GM12878 (cell line): ENCODE data around the gene SAP25. TPM values are rescaled to one million over a fixed set of nuclear protein-coding genes. Genes with fewer than 3 reads are reported as not detected.

Experiments
- CBFB ChIP-seq: IDR thresholded peaks from 2 replicates; pipeline ENCODE4 v1.6.1; 2016; ENCODE audit warnings: antibody characterized with exemption, low read depth
- CBX3 ChIP-seq: fragments of 200-600 bp; sonication (generic); IDR thresholded peaks from 2 replicates; pipeline ENCODE4 v1.6.1; 2016; ENCODE audit warnings: low read depth, borderline replicate concordance
- CREM ChIP-seq: IDR thresholded peaks from 2 replicates; pipeline ENCODE4 v1.6.1; 2014; ENCODE audit warnings: antibody characterized with exemption, low read depth
- EED ChIP-seq: sonication (generic); IDR thresholded peaks from 2 replicates; pipeline ENCODE4 v1.6.1; 2016; ENCODE audit warnings: antibody characterized with exemption, low read depth
- EZH2 ChIP-seq: IDR thresholded peaks from 2 replicates; pipeline ENCODE4 v1.6.1; 2012; ENCODE audit warnings: low read depth, mild to moderate bottlenecking, control low read depth, inconsistent platforms, low read length, borderline replicate concordance; ENCODE audit not compliant: control insufficient read depth
- KAT2A ChIP-seq: conservative IDR thresholded peaks from 2 replicates; pipeline ENCODE4 v1.6.1; 2011; ENCODE audit warnings: low read depth, low read length; ENCODE audit not compliant: control insufficient read depth
- MLLT1 ChIP-seq: fragments of 450-650 bp; IDR thresholded peaks from 2 replicates; pipeline ENCODE4 v1.6.1; 2016; ENCODE audit warnings: mild to moderate bottlenecking
- NFYA ChIP-seq: IDR thresholded peaks from 2 replicates; pipeline ENCODE4 v1.6.1; 2011; ENCODE audit warnings: low read depth, mild to moderate bottlenecking, low read length, improper control_type of control experiment, borderline replicate concordance
- NR2F1 ChIP-seq: fragments of 450-650 bp; conservative IDR thresholded peaks from 2 replicates; pipeline ENCODE4 v1.6.1; 2017; ENCODE audit warnings: mild to moderate bottlenecking
- POU2F2 ChIP-seq: IDR thresholded peaks from 3 replicates; pipeline ENCODE4 v1.6.1; 2011; ENCODE audit warnings: low read depth, mild to moderate bottlenecking, low read length, borderline replicate concordance
- SMAD5 ChIP-seq: IDR thresholded peaks from 2 replicates; pipeline ENCODE4 v1.6.1; 2016; ENCODE audit warnings: antibody characterized with exemption, low read depth
- STAT1 ChIP-seq: fragments of 450-650 bp; conservative IDR thresholded peaks from 2 replicates; pipeline ENCODE4 v1.6.1; 2014; ENCODE audit warnings: antibody characterized with exemption, mild to moderate bottlenecking
- SUPT20H ChIP-seq: IDR thresholded peaks from 2 replicates; pipeline ENCODE4 v1.6.1; 2011; ENCODE audit warnings: low read depth, mild to moderate bottlenecking, low read length, moderate library complexity, borderline replicate concordance; ENCODE audit not compliant: control insufficient read depth
- TBL1XR1 ChIP-seq: IDR thresholded peaks from 2 replicates; pipeline ENCODE4 v1.6.1; 2012; ENCODE audit warnings: low read depth, low read length, improper control_type of control experiment
- YBX1 ChIP-seq: fragments of 450-650 bp; IDR thresholded peaks from 2 replicates; pipeline ENCODE4 v1.6.1; 2016; ENCODE audit warnings: antibody characterized with exemption
- ZBTB11 ChIP-seq: fragments of 450-650 bp; formaldehyde crosslinking; IDR thresholded peaks from 2 replicates; pipeline ENCODE4 v1.5.0; 2022; ENCODE audit warnings: mild to moderate bottlenecking, missing genetic modification characterization
- ZNF207 ChIP-seq: fragments of 450-650 bp; IDR thresholded peaks from 2 replicates; pipeline ENCODE4 v1.6.1; 2014; ENCODE audit warnings: antibody characterized with exemption, mild to moderate bottlenecking, borderline replicate concordance
- ZNF687 ChIP-seq: fragments of 450-650 bp; IDR thresholded peaks from 2 replicates; pipeline ENCODE4 v1.6.1; 2017; ENCODE audit warnings: mild to moderate bottlenecking, moderate library complexity
- polyA plus RNA-seq, 11 experiments: library from polyadenylated mRNA; depleted of rRNA in 4 of 11; unstranded in 6 of 11; stranded (reverse) in 5 of 11; fragments of >200 nt; fragmentation: Nextera tagmentation in 4 of 11; fragmentation: Illumina TruSeq in 1 of 11; extraction: Ambion mirVana in 4 of 11; extraction: Trizol in 1 of 11; gene quantifications; 1 replicate in 1 of 11; 2 replicates in 10 of 11; pipeline versions ENCODE4 v1.2.1 to v1.2.3, GENCODE V29; 2011 to 2016; ENCODE audit warnings: inconsistent platforms in 2 of 11, missing spikeins in 2 of 11, low read depth in 1 of 11
- total RNA-seq, 4 experiments: library from RNA; depleted of rRNA in 3 of 4; stranded (reverse); fragments of >200 nt in 3 of 4; fragmentation: Illumina TruSeq in 1 of 4; extraction: Trizol in 1 of 4; gene quantifications; 2 replicates each; pipeline versions ENCODE4 v1.2.1 to v1.2.3, GENCODE V29; 2013 to 2021

Gene SAP25
- total and polyA plus RNA-seq, 10 of the 15 experiments (the other 5 are each of a cell fraction or from before 2014, with no cell fraction given) = 0.14 to 8.6 (median 1.1) TPM

- no peak for TF ChIP-seq ZNF687
- TF ChIP-seq ZBTB11 (CRISPR knock-in tag) = no peak
- no peak for TF ChIP-seq STAT1
- no peak for TF ChIP-seq EED
- no peak for TF ChIP-seq CBX3
- TF ChIP-seq ZNF207 = no peak
- no peak for TF ChIP-seq EZH2
- TF ChIP-seq MLLT1 = no peak
- no peak for TF ChIP-seq CBFB
- TF ChIP-seq NFYA = no peak
- 0 out of 2 replicates have a peak, but pooled peaks have one; percentile 27 for TF ChIP-seq CREM
- TF ChIP-seq SMAD5 = no peak
- no peak for TF ChIP-seq TBL1XR1
- TF ChIP-seq KAT2A = no peak
- TF ChIP-seq YBX1 = no peak
- 0 out of 2 replicates have a peak, but pooled peaks have one; percentile 19 for TF ChIP-seq NR2F1
- no peak for TF ChIP-seq POU2F2
- no peak for TF ChIP-seq SUPT20H
Measured at GRCh38 chr7:100584683-100585510, 11.2 kb upstream of the SAP25 start (continued).
